NCI-H526 (cell line): Measurements from ENCODE around the gene AGAP3.
A peak's percentile ranks its signal among the peaks of the same experiment; 100 is the strongest.
"Not testable (repeated sequence)": the region's sequence is repeated elsewhere in the genome, so short reads cannot be mapped to it uniquely, and the experiment has no call there.

Experiments
- DNase-seq, 2 experiments: peaks; one replicate each; lab custom pipeline; 2025; lab: John Stamatoyannopoulos, UW

AGAP3 gene

DNA sequence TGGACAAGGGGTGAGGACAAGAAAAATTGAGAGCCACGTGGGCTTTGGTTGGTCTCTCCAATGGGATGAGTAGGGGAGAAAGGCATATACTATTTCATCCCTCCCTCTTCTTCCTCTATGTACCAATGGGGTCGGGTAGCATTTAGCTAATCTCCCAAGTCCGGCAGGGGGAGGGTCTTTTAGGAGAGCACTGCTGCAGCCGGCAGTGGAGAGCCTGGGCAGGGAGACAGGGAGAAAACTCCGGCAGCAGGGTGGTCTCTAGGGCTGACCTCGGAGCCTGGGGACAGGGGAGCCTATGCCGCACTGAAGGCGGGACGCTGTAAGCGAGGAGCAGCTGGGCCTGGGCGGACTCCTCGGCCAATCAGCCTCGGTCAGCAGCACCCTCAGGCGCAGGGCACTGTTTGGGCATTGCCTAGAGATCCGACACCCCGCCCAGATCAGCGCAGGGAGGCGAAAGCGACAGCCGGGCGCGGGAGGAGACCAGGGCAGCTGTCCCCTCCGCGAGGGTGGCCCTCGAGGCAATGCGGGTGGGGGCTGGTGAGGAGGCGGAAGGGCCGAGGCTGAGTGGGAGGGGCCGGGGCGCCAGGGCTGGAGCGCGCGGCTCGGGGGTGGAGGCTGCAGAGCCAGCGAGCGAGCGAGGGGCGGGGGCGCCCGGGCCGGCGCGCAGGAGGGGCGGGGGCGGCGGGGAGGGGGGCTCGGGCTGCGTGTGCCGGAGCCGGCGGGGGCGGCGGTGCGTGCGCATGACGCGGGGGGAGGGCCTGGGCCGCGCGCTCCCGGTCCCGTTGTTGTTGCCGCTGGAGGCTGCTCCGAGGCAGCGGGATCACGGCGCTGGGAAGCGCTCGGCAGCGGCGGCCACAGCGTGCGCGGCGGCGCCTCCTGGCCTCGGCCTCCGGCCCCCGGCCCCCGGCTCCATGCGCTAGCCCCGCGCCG lies at the start of gene AGAP3:
TSS of gene AGAP3 (plus strand) at position 785 of the 930 bp plus-strand sequence. CDS start 267 bp downstream, outside the sequence.
- DNase-seq, result peak; percentile 68 to 93

DNA sequence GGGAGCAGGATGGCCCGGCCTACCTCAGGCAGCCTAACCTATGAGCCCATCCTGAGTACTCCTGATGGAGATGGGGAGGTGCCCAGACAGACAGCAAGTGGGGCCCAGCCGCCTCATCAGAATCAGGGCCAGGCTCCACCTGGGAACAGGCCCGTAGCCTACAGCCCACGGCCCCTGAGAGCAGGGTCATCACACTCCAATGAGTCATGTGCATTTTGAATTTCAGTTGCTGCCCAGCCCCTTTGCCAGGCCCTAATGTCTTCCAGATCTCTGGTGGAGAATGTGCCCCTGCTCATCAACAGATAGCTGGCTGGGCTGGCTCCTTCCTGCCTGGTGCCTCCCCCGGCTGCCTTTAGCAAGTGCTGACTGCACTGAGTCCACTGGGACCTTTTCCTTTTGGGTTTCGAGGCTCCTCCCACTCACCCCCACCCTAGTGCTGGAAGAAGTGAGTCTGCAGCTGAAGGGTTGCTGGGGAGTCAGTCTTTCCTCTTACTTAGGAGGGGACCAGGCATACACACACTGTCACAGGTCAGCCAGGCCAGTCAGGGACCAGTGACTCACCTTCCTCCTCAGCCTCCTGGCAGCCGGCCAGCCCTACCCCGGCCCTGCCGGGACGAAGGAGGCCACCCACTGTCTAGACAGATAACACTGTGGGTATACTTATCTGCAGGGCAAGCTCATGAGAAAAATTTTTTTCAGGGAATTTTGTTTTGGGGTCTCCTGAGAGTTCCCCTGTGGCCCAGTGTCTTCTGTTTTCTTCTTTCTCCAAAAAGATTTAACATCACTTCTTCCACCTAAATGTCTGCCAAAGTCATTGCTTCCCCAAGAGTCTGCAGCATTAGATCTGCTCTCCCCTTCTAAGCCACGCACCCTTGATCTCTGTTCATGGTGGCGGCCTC lies 47.1 kb upstream of the AGAP3 start:
- no peak for DNase-seq

DNA sequence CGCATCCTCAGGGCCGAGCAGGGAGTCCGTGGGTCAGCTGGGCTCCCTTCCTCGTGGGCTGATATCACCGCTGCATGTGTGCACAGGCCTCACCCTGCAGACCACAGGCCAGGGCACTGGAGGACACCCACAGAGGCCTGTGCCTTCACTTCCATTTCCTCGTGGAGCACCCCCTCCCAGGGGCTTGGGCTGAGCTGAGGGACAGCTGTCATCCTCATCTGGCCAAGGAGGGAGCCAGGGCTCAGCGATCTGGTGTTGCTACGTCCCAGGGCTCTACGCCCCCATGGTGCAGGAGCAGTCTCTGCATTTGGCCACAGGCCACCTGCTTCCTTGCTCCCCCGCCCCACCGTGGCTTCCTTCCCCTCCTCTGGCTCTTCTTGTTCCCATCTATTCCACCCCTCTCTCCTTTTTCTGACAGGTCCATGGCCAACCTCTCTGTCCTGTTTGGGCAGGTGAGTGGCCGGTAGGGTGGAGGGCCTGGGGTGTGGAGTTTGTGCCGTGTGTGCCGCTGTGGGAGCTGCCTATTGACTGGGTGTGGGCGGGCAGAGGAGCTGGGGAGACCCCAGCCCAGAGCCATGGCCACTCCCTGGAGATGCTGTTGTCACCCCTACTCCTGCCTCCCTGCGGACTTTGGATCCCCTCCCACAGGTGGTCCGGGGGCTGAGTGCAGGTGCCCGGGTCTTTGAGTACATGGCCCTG lies 46.3 kb upstream of the AGAP3 start:
- DNase-seq, result no peak

DNA sequence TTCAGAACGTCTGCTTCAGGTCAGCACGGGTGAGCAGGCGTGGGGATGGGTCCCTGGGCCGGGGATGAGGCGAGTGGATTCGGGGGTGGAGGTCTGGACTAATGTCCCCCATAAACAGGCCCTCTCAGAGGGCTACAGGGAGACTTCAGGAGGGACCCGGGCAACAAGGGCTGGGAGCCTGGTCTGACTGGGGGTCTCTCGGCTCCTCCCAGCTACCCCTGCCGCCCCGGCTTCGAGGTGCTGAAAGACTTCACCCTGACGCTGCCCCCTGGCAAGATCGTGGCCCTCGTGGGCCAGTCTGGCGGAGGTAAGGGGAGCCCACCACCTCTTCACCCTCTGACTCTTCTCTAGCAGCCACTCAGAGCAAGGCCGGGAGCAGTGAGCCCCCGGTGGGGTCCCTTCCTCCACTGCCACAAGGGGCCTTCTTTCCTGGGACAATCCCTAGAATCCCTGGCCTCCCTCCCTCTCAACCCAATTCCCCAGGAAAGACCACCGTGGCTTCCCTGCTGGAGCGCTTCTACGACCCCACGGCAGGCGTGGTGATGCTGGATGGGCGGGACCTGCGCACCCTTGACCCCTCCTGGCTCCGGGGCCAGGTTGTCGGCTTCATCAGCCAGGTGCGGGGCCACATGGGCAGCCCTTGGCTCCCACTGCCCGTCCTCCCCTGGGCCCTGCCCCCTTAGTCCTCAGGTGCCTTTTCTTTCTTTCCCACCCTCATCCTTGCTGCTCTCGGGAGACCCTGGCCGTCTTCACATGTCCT lies 45.5 kb upstream of the AGAP3 start:
- DNase-seq, result no peak

DNA sequence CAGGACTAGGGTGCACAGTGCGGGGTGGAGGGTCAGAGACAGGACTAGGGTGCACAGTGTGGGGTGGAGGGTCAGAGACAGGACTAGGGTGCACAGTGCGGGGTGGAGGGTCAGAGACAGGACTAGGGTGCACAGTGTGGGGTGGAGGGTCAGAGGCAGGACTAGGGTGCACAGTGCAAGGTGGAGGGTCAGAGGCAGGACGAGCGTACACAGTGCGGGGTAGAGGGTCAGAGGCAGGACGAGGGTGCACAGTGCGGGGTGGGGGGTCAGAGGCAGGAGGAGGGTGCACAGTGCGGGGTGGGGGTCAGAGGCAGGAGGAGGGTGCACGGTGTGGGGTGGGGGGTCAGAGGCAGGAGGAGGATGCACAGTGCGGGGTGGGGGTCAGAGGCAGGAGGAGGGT lies 42.8 kb upstream of the AGAP3 start:
- DNase-seq, result not testable (repeated sequence)

DNA sequence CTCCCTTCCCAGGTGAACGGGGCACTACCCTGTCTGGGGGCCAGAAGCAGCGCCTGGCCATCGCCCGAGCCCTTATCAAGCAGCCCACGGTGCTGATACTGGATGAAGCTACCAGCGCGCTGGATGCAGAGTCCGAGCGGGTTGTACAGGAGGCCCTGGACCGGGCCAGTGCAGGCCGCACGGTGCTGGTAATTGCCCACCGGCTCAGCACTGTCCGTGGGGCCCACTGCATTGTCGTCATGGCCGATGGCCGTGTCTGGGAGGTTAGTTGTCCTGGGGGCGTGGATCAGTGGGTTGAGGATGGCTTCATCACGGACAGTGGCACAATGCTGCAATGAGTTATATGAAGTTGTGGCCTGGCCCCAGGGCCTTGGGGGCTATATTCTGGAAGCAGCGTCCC lies 42.3 kb upstream of the AGAP3 start:
- no peak for DNase-seq

DNA sequence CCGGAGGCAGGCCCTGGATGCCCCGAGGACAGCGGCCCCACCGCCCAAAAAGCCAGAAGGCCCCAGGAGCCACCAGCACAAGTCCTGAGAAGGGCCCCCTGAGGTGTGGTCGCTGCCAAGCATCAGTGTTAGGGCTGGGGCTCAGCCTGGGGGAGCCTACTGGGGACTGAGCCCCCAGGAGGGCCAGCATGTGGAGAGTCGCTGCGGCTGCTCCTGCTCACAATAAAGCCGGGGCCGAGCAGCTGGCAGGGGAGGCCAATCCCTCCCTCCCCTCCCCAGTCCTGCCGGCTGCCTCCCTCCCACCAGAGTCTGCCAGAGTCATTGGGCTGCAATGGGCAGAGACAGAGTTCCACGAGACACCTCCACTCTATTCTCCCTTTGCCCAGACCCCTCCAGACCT lies 41.0 kb upstream of the AGAP3 start:
- DNase-seq, result no peak

DNA sequence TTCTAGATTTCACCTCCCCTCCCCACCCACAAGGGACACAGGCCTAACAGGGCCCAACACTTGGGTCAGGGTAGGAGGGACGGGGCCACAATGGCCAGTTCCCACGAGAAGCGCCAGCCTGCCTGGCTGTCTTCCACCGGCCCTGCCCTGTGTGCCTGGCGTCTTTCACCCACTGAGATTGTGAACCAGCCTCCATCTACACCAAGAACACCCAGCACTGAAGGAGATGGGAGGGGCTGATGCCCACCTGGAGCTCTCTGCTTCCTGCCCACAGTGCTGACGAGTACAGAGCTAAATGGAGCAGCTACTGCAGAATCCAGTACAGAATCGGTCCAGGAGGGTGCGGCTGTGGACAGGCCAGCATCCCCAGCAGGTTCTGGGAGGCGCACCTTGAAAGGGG lies 40.3 kb upstream of the AGAP3 start:
- DNase-seq, result no peak

DNA sequence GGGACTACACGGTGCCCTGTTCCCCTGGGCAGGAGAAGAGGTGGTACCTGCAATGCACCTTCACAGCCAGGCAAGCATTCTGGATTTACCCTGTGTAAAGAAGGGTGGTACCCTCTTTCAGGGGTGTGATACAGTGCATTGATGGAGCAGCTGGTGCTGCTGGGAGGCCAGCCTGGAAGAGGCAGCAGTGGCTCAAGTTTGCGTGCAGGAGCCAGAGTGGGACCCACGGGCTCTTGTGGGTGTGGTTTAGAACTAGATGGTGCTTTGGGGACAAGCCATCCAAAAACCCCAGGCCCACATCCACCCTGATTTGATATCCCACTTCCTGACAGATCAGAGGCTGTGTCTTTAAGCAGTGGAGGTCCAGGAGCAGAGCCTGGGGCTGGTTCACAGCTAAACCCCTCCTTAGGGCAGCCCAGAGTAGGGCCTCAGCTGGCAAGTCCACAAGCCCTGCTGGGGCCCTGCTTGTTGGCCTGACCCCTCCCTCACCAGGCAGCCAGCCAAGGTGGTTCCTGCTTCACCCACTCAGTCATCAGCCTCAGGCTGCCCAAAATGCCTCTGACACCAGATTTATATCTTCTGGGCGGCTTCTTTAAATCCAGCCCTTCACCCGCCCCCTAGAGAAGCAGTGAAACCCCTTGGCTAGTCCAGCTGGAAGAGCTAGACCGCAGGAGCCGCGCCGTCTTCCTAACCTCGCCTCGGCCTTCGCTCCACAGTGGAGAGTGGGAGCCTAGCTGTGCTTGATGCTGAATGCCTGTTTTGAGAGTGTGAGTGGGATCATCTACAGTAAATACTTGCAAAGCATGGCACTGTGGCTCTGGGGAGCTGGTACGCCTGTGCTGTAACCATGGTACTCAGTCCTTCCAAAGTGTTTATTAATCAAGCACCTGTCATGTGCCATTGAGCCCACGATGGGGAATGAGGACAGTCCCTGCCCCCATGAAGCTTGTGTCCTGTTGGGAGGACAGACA lies 39.4 kb upstream of the AGAP3 start:
- no peak for DNase-seq

DNA sequence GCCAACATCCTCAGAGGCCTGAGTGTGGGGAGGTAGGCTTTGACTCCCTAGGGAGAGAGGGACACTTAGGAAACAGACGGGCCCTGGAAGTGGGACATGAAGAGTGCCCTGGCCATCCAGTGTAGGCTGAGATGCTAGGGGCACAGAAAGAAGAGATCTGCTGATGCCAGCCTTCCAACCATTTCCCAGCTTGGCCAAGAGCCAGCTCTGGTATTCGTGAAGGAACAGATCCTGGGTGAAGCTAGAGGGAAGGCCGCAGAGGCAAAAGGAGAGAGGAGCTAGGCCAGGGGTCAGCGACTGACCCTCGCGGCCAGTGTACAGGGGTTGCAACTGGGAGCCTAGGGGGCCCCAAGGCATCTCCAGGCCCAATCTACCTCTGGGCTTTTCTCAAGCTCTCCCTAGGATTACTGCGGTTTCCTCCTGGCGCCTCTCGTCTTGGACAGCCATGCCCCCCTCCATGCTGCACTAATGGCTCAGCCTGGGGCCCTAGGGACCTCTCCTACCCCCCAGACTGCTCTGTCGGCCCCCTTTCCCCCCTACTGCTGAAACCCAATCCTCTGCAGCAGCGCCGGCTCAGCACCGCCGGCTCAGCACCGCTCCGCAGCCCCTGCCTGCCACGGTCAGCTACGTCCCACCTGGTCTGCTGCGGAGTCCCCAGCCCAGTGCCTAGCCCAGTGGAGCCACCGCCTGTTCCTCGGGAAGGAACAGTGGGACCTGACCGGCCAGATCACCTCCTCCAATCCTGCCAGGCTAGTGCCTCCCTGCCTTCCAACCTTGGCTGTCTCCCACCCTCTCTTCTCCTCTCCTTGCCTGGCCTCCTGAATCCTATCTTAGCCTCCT lies 38.1 kb upstream of the AGAP3 start, which contains the start of gene ASIC3:
TSS of gene ASIC3 (plus strand) at position 556 of the 840 bp plus-strand sequence. CDS start 355 bp downstream, outside the sequence.
- DNase-seq, result no peak

DNA sequence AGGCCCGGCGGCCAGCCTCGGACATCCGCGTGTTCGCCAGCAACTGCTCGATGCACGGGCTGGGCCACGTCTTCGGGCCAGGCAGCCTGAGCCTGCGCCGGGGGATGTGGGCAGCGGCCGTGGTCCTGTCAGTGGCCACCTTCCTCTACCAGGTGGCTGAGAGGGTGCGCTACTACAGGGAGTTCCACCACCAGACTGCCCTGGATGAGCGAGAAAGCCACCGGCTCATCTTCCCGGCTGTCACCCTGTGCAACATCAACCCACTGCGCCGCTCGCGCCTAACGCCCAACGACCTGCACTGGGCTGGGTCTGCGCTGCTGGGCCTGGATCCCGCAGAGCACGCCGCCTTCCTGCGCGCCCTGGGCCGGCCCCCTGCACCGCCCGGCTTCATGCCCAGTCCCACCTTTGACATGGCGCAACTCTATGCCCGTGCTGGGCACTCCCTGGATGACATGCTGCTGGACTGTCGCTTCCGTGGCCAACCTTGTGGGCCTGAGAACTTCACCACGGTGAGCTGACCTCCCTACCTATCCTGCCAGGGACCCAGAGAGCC lies 37.3 kb upstream of the AGAP3 start:
- peak in 1 of 2 experiments; percentile 37 for DNase-seq

DNA sequence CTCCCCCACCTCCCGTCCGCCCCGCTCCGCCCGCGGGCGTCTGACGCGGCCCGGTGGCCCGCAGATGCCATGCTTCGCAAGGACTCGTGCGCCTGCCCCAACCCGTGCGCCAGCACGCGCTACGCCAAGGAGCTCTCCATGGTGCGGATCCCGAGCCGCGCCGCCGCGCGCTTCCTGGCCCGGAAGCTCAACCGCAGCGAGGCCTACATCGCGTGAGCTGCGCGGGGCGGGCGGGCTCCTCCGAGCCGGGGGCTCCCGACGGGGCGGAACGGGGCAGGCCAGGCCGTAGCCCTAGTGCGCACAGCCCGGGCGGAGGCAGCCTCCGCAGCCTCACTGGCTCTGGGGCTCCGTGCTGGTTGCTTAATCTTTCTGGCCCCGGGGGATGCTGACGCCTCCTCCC lies 35.2 kb upstream of the AGAP3 start:
- peak in 1 of 2 experiments; percentile 33 for DNase-seq

DNA sequence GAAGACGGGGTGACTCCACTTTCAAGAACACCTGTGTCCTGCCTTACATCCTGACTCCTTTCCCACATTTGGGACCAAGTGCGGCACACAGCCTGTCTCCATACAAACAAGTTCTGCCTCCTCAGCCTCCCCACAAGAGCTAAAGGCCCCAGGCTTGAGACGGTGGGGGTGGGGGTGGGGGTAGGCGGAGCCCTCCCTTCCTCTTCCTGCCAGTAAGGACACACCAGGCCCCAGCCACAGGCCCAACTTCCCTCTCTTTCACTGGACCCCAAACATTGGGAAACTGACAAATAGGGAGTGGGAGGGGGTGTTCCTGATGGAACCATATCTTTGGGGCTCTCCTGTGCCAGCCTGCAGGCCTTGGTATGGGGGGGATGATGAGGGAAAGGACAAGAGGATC lies 33.2 kb upstream of the AGAP3 start:
- no peak for DNase-seq

DNA sequence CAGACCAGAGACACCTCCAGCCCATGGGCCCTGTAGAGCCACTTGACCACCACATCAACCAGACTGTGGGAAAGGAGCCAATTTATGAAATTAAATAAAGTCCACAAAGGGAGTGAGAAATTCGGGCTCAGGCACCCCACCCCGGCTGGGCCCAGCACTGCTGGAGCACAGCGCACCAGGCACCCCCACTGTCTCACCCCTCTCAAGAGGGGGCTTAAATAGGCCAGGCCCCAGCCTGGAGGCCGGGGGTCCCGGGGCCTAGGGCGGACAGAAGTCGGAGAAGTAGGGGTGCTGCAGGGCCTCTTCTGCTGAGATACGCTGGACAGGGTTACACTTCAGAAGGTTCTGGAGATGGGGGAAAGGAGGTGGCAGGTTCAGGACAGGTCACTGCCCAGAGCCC lies 32.5 kb upstream of the AGAP3 start:
- no peak for DNase-seq

DNA sequence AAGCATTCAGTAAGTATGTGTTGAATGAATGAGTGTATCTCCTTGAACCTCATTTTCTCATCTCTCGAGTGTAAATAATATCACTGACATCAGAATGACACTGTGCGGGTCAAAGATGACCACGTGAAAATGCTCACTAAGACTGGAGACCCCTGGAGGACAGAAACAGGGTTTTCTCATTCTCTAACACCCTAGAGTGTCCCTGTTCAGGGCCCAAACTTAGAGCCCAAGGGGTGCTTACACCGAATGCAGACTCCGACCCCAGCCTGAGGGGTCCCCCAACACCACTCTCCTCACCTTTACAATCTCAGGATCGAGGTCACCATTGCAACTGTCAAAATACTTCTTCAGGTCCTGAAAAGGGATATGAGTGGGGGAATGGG lies 30.0 kb upstream of the AGAP3 start:
- DNase-seq, result no peak

DNA sequence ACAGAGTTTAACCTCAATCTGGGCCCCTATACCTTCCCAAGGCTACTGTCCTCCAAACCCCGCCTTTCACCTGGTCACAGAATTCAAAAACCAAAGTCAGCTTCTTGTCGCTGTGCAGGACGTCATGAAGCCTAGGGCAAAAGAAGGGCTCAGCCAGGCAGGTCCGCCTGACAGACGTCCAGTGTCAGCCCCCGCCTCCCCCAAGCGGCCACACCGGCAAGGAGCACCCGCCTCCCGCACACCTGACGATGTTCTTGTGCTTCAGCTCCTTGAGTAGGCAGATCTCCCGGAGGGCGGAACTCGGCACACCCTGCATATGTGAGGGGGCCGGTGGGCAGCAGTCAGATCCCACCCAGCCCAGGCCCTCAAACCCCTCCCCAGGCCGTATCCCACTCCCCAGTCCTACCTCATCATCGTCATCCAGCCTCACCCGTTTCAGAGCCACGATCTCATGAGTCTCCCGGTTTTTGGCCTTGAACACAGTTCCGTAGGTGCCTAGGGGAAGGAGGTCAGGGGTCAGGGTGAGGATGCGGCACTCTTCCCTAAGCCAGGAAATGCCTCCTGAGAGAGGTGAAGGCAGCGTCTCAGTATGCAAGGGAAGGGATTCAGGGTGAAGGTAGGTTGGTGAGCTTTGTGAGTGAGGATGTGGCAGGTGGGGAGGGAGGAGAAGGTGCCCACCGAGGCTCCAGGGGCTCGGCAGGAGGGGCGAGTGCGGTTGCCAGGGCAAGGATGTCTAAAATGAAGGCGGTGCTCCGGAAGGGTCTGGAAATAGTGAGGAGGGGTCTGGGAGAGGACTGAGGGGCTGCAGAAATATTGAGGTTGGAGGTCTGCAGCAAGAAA lies 29.4 kb upstream of the AGAP3 start:
- DNase-seq, result no peak

DNA sequence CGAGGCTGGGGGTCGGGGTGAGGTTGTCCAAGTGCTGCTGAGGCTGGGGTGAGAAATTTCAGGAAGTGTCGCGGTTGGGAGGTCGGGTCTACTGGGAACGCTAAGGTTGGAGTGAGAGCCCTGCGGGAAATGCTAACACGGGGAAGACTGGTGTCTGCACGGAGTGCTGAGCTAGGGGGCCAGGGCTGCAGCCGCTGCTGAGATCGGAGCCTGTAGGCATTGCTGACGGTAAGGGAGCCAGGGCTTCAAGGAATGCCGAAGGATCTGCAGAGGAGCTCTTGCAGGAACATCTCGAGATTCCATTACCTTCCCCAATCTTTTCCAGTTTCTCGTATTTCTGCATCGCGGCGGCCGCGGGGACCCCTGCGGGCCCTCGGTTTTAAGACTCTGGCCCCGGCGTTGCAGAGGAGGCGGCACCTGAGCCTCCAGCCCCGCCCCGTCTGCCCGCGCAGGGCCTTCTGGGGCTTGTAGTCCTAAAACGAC lies 28.7 kb upstream of the AGAP3 start, which contains the start of gene CDK5:
TSS of gene CDK5 (minus strand) at position 392 of the 483 bp plus-strand sequence. CDS start at position 343, 49 bp downstream.
- DNase-seq, result peak in 1 of 2 experiments; percentile 89
